GM12878 (cell line): ENCODE results near the gene RAB30.

Experiments
- BRCA1 ChIP-seq: IDR thresholded peaks from 2 replicates; pipeline ENCODE4 v1.6.1; 2011; ENCODE audit warnings: low read depth, low read length, improper control_type of control experiment
- CTCF ChIP-seq, 3 experiments: IDR thresholded peaks in 2 of 3; conservative IDR thresholded peaks in 1 of 3; 2 replicates each; pipeline ENCODE4 v1.5.1; 2011; ENCODE audit warnings: low read depth in 3 of 3, low read length in 3 of 3, mild to moderate bottlenecking in 3 of 3, control low read depth in 2 of 3, moderate library complexity in 2 of 3, inconsistent platforms in 1 of 3, mixed read lengths in 1 of 3; ENCODE audit not compliant: control insufficient read depth in 2 of 3, insufficient read depth in 1 of 3; ENCODE audit errors: extremely low read depth in 1 of 3
- EP300 ChIP-seq, 2 experiments: fragments of 150-350 bp in 1 of 2; IDR thresholded peaks; 2 replicates each; pipeline ENCODE4 v1.6.1; 2011 to 2012; ENCODE audit warnings: low read depth in 2 of 2, low read length in 2 of 2, borderline replicate concordance in 1 of 2, improper control_type of control experiment in 1 of 2, inconsistent platforms in 1 of 2; ENCODE audit not compliant: control insufficient read depth in 1 of 2

GRCh38 chr11:83047515-83048225 lies 24.0 kb downstream of the RAB30 start:
- TF ChIP-seq BRCA1 (no peak), CTCF (IDR thresholded peaks at IDR 0.05 in 2 of 3, conservative IDR thresholded peaks at IDR 0.05 in 1 of 3; ENCODE audit: control insufficient read depth in 2 of 3, extremely low read depth in 1 of 3, insufficient read depth in 1 of 3, low read depth in 3 of 3, low read length in 3 of 3) (no peak), EP300 (IDR thresholded peaks at IDR 0.05; ENCODE audit: borderline replicate concordance in 1 of 2, control insufficient read depth in 1 of 2, low read depth in 2 of 2, low read length in 2 of 2) (no peak)
